AG09309 (cell line): ENCODE measurements around the gene RFK.

Experiments used
- DNase-seq: peaks from one replicate; pipeline ENCODE4 v3.0.0-alpha.2; 2010; ENCODE audit warnings: low read depth
- H3K4me3 ChIP-seq: 2 replicates; pipeline ENCODE4 v1.5.1; 2011; ENCODE audit warnings: mild to moderate bottlenecking, low read depth, low read length, moderate library complexity; ENCODE audit not compliant: control insufficient read depth
- CTCF ChIP-seq: IDR thresholded peaks from 2 replicates; pipeline ENCODE4 v1.5.1; 2011; ENCODE audit warnings: mild to moderate bottlenecking, low read depth, low read length, inconsistent platforms; ENCODE audit not compliant: insufficient read depth, control insufficient read depth; ENCODE audit errors: missing control alignments

RFK gene

GRCh38 chr9:76378367-76379073 is 15.7 kb downstream of the RFK start:
- DNase-seq = no peak
- TF ChIP-seq CTCF = no peak

GRCh38 chr9:76377791-76378190 is 16.4 kb downstream of the RFK start:
- TF ChIP-seq CTCF = no peak
- no peak for DNase-seq
- H3K4me3 ChIP-seq = no peak overlapping the region

More at GRCh38 chr9:76378367-76379073, 15.7 kb downstream of the RFK start:
- H3K4me3 ChIP-seq = no peak overlapping the region

DNA sequence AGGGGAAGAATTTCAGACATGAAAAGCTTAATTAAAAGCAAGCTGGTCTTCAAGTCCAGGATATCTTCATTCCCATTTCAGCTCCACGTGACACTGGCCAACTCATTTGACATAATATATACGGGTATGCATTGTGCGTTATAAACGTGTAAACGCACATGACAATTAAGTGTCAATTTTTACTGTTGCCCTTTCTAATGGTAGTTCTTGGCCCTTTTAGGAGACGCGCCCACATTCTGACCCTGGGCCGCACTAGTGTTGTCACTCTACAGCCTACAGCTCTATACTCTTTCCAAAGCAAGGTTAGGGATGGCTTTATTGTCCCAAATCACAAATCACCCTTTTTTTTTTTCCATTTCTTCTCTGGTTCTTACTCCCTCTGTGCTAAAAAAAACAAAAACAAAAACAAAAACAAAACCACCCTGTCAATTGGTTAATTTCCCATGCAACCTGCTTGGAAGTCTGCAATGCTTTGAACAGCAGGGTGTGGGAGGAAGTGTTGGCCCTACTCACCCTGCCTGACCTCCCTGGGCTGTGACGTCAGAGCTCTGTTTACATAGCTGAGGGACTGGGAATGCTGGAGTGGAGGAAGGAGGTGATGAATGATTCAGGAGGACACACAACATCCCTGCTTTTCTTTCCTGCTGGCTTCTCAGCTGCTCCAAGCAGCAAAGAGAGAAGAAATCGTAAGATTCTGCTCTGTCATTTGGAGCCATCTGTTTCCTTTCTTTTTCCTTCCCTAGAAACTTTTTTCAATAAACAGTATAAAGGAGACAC is 19.3 kb downstream of the RFK start:
- no peak overlapping the region for H3K4me3 ChIP-seq
- no peak for DNase-seq

GRCh38 chr9:76373784-76374474 is 20.3 kb downstream of the RFK start:
- no peak overlapping the region for H3K4me3 ChIP-seq
- no peak for DNase-seq
- no peak for TF ChIP-seq CTCF

More for the DNA sequence above, 19.3 kb downstream of the RFK start:
- no peak for TF ChIP-seq CTCF

GRCh38 chr9:76373173-76373783 is 20.9 kb downstream of the RFK start:
- no peak for TF ChIP-seq CTCF
- H3K4me3 ChIP-seq = no peak overlapping the region
- DNase-seq = no peak

- no peak overlapping the region for H3K4me3 ChIP-seq
- no peak for TF ChIP-seq CTCF
- DNase-seq = no peak
Measured at GRCh38 chr9:76372336-76372735, 21.9 kb downstream of the RFK start.
